Karpas-422 (cell line): ENCODE data around the gene SLC6A9. TPM values are rescaled to one million over a fixed set of nuclear protein-coding genes. Genes with fewer than 3 reads are reported as not detected.

Experiments
- DNase-seq: peaks from one replicate; pipeline ENCODE4 v3.0.0-alpha.2; 2015
- H2AFZ ChIP-seq: fragments of 200-600 bp; sonication (generic); 2 replicates; pipeline ENCODE4 v1.6.1; 2014; ENCODE audit warnings: antibody characterized with exemption, low read length, mixed read lengths
- H3K27ac ChIP-seq: fragments of 200-600 bp; sonication (generic); 2 replicates; pipeline ENCODE4 v1.5.1; 2014; ENCODE audit warnings: mild to moderate bottlenecking, low read length, moderate library complexity
- H3K27me3 ChIP-seq: fragments of 200-600 bp; sonication (generic); 2 replicates; pipeline ENCODE4 v1.6.1; 2014; ENCODE audit warnings: low read length, mixed read lengths
- H3K36me3 ChIP-seq: fragments of 200-600 bp; sonication (generic); 2 replicates; pipeline ENCODE4 v1.6.1; 2014; ENCODE audit warnings: low read length, mixed read lengths; ENCODE audit not compliant: insufficient read depth
- H3K4me1 ChIP-seq: fragments of 200-600 bp; sonication (generic); 2 replicates; pipeline ENCODE4 v1.6.1; 2014; ENCODE audit warnings: mild to moderate bottlenecking, low read length, mixed read lengths
- H3K4me2 ChIP-seq: fragments of 200-600 bp; sonication (generic); 2 replicates; pipeline ENCODE4 v1.6.1; 2014; ENCODE audit warnings: low read length, low read depth, mild to moderate bottlenecking; ENCODE audit not compliant: poor library complexity, severe bottlenecking
- H3K4me3 ChIP-seq: fragments of 200-600 bp; sonication (generic); 2 replicates; pipeline ENCODE4 v1.5.1; 2014; ENCODE audit warnings: mild to moderate bottlenecking, antibody characterized with exemption, low read length, mixed read lengths
- H3K79me2 ChIP-seq: fragments of 200-600 bp; sonication (generic); 2 replicates; pipeline ENCODE4 v1.6.1; 2014; ENCODE audit warnings: mild to moderate bottlenecking, low read length, mixed read lengths
- H3K9ac ChIP-seq: fragments of 200-600 bp; sonication (generic); 2 replicates; pipeline ENCODE4 v1.6.0; 2014; ENCODE audit warnings: low read length
- H3K9me2 ChIP-seq: fragments of 200-600 bp; sonication (generic), shearing (Covaris generic); replicated peaks from 2 replicates; pipeline ENCODE4 v1.6.0; 2014; ENCODE audit warnings: mild to moderate bottlenecking, low read length, moderate library complexity; ENCODE audit not compliant: insufficient read depth
- H3K9me3 ChIP-seq: fragments of 300-700, 200-600 bp; sonication (generic); 2 replicates; pipeline ENCODE4 v1.6.1; 2014; ENCODE audit warnings: low read length, mixed read lengths
- H4K20me1 ChIP-seq: fragments of 200-600 bp; sonication (generic); 2 replicates; pipeline ENCODE4 v1.6.1; 2014; ENCODE audit warnings: mild to moderate bottlenecking, antibody characterized with exemption, low read length, low read depth; ENCODE audit not compliant: insufficient read depth
- total RNA-seq: library from RNA; depleted of rRNA; stranded (reverse); fragments of >200 nt; shearing (Covaris generic); gene quantifications from 2 replicates; pipeline ENCODE4 v1.2.3, GENCODE V29; 2014; ENCODE audit warnings: low replicate concordance

The SLC6A9 gene
- total RNA-seq, 1 experiment from 2014 or later: 7.9 TPM

DNA sequence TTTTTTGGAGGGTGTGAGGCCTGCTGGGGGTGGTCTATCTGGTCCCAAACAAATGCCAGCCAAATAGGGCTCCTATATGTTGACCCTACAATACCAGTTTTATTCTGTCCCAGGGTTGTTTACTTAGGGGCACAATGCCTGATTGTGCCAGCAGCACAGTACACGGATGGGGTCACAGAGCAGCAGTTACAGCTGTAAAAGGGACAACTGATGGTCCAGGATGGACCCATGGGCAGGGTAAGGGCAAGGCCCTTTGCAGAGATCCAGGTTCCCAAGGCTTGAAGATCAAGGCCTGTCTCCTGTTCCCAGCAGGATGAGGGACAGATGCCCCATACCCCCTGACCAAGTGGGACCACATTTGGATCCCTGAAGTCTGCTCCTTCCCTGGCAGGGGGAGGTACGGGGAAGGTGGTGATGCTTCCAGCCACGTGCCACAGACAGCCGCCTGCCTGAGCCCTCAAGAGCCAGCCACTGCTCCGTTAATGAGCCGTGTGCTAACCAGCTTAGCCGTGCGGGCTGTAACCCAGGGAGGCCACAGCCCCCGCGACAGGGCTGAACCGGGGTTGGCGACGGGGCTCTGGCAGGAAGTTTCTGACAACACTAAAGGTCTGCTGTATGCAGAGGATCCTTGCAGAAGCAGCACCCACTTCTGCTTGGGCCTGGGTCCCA is 18.2 kb downstream of the SLC6A9 start:
- Histone ChIP-seq H3K4me2 (no peak overlapping the region), H3K79me2 (no peaks in the 10 kb centered on the region), H3K4me3 (no peak overlapping the region), H3K4me1 (no peaks in the 10 kb centered on the region), H3K9me2 (no peaks in the 10 kb centered on the region), H3K9me3 (no peaks in the 10 kb centered on the region), H3K36me3 (no peaks in the 10 kb centered on the region), H4K20me1 (no peaks in the 10 kb centered on the region), H3K9ac (no peak overlapping the region), H2AFZ (no peak overlapping the region), H3K27me3 (no peaks in the 10 kb centered on the region), H3K27ac (no peak overlapping the region)
- no peak for DNase-seq

- no peak overlapping the region for H3K4me2 ChIP-seq
- H3K4me1 ChIP-seq: no peaks in the 10 kb centered on the region
- H3K27ac ChIP-seq: no peak overlapping the region
- no peak overlapping the region for H3K9ac ChIP-seq
- no peak overlapping the region for H2AFZ ChIP-seq
- no peaks in the 10 kb centered on the region for H4K20me1 ChIP-seq
- H3K4me3 ChIP-seq: no peak overlapping the region
- no peaks in the 10 kb centered on the region for H3K9me3 ChIP-seq
- no peaks in the 10 kb centered on the region for H3K27me3 ChIP-seq
- no peaks in the 10 kb centered on the region for H3K9me2 ChIP-seq
- H3K36me3 ChIP-seq: no peaks in the 10 kb centered on the region
- DNase-seq: no peak
- no peaks in the 10 kb centered on the region for H3K79me2 ChIP-seq
Observed at GRCh38 chr1:44012404-44012803, 18.9 kb downstream of the SLC6A9 start.

- Histone ChIP-seq H4K20me1 (no peaks in the 10 kb centered on the region), H3K4me2 (no peak overlapping the region), H3K27ac (no peak overlapping the region), H3K36me3 (no peaks in the 10 kb centered on the region), H3K27me3 (no peaks in the 10 kb centered on the region), H3K4me3 (no peak overlapping the region), H3K4me1 (no peaks in the 10 kb centered on the region), H3K9me2 (no peaks in the 10 kb centered on the region), H3K9ac (no peak overlapping the region), H3K79me2 (no peaks in the 10 kb centered on the region), H3K9me3 (no peaks in the 10 kb centered on the region), H2AFZ (no peak overlapping the region)
- no peak for DNase-seq
Observed at GRCh38 chr1:44010935-44011471, 20.3 kb downstream of the SLC6A9 start.

DNA sequence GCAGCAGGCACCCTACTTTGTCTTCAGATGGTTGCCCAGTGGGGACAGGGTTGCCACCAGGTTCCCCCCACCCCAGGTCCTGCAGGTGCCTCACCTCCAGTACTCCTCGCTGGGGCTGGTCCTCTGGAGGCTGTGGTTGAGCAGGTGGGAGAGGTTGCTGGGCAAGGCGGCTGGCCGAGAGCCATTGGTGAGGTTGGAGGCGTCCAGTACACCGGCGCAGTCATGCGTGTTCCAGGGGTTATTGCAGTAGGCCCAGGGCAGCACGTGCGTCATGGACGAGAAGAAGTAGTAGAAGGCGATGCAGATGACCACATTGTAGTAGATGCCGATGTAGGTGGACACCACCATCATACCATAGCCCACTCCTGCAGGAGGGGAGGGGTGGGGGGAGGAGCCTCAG is 23.0 kb downstream of the SLC6A9 start:
- H3K9me2 ChIP-seq: no peaks in the 10 kb centered on the region
- H3K27me3 ChIP-seq: no peaks in the 10 kb centered on the region
- no peak overlapping the region for H3K4me3 ChIP-seq
- H3K4me1 ChIP-seq: no peaks in the 10 kb centered on the region
- H3K27ac ChIP-seq: no peak overlapping the region
- H3K36me3 ChIP-seq: no peaks in the 10 kb centered on the region
- H3K9me3 ChIP-seq: no peaks in the 10 kb centered on the region
- H3K79me2 ChIP-seq: no peaks in the 10 kb centered on the region
- no peak overlapping the region for H3K9ac ChIP-seq
- no peaks in the 10 kb centered on the region for H4K20me1 ChIP-seq
- DNase-seq: no peak
- no peak overlapping the region for H3K4me2 ChIP-seq
- no peak overlapping the region for H2AFZ ChIP-seq

DNA sequence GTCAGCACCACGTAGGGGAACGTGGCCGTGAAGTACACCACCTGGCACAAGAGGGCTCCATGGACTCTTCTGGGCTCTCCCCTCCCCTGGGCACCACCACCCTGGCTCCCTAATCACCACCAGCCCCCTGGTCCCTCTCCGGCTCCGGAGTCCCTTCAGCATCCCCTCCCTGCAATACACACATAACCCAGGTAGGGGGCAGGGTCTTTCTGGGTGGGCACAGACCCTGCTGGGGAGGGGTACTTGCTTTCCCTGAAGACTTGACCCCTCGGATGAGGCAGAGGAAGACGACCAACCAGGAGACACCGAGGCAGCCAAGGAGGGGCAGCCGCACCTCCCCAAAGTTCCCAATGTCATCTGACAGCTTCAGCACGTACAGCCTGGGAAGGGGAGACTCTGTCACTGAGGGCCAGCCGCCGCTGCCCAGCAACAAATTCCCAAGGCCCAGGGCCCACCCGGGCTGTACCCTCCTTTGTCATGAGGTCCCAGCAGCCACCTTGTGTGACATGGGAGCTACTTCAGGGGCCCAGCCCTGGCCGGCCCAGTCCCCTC is 28.6 kb downstream of the SLC6A9 start:
- Histone ChIP-seq H3K36me3 (no peaks in the 10 kb centered on the region), H3K4me2 (no peak overlapping the region), H3K27me3 (no peaks in the 10 kb centered on the region), H3K9me3 (no peaks in the 10 kb centered on the region), H4K20me1 (no peaks in the 10 kb centered on the region), H2AFZ (no peak overlapping the region), H3K4me3 (no peak overlapping the region), H3K27ac (no peak overlapping the region), H3K9me2 (no peaks in the 10 kb centered on the region), H3K79me2 (no peaks in the 10 kb centered on the region), H3K9ac (no peak overlapping the region), H3K4me1 (no peaks in the 10 kb centered on the region)
- no peak for DNase-seq

DNA sequence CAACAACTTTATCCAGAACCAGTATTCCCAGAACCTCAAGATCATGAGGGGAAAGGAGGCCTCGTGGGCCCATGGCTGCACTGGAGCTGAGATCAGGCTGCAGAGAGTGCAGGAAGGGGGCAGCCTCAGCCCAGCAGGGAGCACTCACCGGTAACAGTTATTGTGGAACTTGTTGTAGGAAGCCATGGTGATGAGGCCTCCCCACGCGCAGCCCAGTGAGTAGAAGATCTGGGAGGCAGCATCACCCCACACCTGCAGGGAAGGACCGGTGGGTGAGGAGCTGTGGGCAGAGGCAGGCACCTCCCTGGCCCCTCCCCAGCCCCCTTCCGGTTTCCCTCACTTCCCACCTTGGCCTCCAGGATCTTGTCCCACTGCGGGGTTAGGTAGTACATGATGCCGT is 29.1 kb downstream of the SLC6A9 start:
- H3K9me3 ChIP-seq: no peaks in the 10 kb centered on the region

DNA sequence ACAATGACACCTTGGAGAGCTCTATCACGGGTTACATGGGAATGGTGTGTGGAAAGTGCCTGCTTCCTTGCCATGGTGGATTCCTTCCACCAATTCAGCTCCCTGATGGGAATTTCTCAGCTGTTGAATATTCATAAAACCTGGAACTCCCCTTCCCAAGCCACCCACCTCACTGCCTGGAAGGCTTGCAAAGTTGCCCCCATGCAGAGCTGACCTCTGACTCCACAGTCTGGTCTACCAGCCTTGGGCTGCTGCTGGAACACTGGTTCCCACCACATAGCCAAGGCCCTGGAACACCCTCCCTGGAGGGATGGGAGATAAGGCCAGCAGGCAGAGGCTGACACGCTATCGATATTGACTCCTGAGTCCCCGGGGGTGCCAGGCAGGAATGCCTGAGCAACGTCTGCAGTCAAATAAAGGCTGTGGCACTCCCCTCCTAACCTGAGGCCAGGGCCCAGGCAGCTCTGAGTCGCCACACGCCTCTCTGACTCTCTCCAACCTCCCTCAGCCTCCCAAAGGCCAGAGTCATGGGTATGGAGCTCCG is 31.1 kb downstream of the SLC6A9 start:
- H3K79me2 ChIP-seq: no peaks in the 10 kb centered on the region
- H3K4me2 ChIP-seq: no peak overlapping the region
- H3K27ac ChIP-seq: no peak overlapping the region
- no peaks in the 10 kb centered on the region for H3K27me3 ChIP-seq
- H2AFZ ChIP-seq: no peak overlapping the region
- no peaks in the 10 kb centered on the region for H4K20me1 ChIP-seq
- H3K4me1 ChIP-seq: peaks cover 5% of the 10 kb centered on the region
- H3K9me2 ChIP-seq: no peaks in the 10 kb centered on the region
- no peaks in the 10 kb centered on the region for H3K36me3 ChIP-seq
- H3K9me3 ChIP-seq: no peaks in the 10 kb centered on the region
- H3K4me3 ChIP-seq: no peak overlapping the region
- no peak overlapping the region for H3K9ac ChIP-seq
- no peak for DNase-seq

More for the DNA sequence above, 29.1 kb downstream of the SLC6A9 start:
- H3K4me1 ChIP-seq: no peaks in the 10 kb centered on the region
- no peaks in the 10 kb centered on the region for H3K9me2 ChIP-seq
- H3K27me3 ChIP-seq: no peaks in the 10 kb centered on the region
- no peak overlapping the region for H3K9ac ChIP-seq
- H2AFZ ChIP-seq: no peak overlapping the region
- no peaks in the 10 kb centered on the region for H3K36me3 ChIP-seq
- H3K27ac ChIP-seq: no peak overlapping the region
- no peaks in the 10 kb centered on the region for H3K79me2 ChIP-seq
- no peak overlapping the region for H3K4me3 ChIP-seq
- DNase-seq: no peak
- no peak overlapping the region for H3K4me2 ChIP-seq
- H4K20me1 ChIP-seq: no peaks in the 10 kb centered on the region

- Histone ChIP-seq H3K36me3 (no peaks in the 10 kb centered on the region), H3K9me3 (no peaks in the 10 kb centered on the region), H3K9me2 (no peaks in the 10 kb centered on the region), H2AFZ (no peak overlapping the region), H3K4me1 (peaks cover 12% of the 10 kb centered on the region), H4K20me1 (no peaks in the 10 kb centered on the region), H3K27ac (no peak overlapping the region), H3K79me2 (no peaks in the 10 kb centered on the region), H3K27me3 (no peaks in the 10 kb centered on the region), H3K4me3 (no peak overlapping the region), H3K9ac (no peak overlapping the region), H3K4me2 (no peak overlapping the region)
- no peak for DNase-seq
Observed at GRCh38 chr1:43999455-43999854, 31.8 kb downstream of the SLC6A9 start.
